ENCODE results near the gene GARNL3. TPM values are rescaled to one million over a fixed set of nuclear protein-coding genes. Genes with fewer than 3 reads are reported as not detected.

GARNL3 gene, protein sequence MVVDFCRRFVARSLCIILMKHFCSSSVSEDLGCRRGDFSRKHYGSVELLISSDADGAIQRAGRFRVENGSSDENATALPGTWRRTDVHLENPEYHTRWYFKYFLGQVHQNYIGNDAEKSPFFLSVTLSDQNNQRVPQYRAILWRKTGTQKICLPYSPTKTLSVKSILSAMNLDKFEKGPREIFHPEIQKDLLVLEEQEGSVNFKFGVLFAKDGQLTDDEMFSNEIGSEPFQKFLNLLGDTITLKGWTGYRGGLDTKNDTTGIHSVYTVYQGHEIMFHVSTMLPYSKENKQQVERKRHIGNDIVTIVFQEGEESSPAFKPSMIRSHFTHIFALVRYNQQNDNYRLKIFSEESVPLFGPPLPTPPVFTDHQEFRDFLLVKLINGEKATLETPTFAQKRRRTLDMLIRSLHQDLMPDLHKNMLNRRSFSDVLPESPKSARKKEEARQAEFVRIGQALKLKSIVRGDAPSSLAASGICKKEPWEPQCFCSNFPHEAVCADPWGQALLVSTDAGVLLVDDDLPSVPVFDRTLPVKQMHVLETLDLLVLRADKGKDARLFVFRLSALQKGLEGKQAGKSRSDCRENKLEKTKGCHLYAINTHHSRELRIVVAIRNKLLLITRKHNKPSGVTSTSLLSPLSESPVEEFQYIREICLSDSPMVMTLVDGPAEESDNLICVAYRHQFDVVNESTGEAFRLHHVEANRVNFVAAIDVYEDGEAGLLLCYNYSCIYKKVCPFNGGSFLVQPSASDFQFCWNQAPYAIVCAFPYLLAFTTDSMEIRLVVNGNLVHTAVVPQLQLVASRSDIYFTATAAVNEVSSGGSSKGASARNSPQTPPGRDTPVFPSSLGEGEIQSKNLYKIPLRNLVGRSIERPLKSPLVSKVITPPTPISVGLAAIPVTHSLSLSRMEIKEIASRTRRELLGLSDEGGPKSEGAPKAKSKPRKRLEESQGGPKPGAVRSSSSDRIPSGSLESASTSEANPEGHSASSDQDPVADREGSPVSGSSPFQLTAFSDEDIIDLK
- total RNA-seq = 1.1 and 1.8 TPM in 2 replicates

GRCh38 chr9:127264462-127265219, at the start of gene GARNL3:
Gene GARNL3 (plus strand): TSS chr9:127264774. CDS start chr9:127264878, 104 bp downstream.

DNA sequence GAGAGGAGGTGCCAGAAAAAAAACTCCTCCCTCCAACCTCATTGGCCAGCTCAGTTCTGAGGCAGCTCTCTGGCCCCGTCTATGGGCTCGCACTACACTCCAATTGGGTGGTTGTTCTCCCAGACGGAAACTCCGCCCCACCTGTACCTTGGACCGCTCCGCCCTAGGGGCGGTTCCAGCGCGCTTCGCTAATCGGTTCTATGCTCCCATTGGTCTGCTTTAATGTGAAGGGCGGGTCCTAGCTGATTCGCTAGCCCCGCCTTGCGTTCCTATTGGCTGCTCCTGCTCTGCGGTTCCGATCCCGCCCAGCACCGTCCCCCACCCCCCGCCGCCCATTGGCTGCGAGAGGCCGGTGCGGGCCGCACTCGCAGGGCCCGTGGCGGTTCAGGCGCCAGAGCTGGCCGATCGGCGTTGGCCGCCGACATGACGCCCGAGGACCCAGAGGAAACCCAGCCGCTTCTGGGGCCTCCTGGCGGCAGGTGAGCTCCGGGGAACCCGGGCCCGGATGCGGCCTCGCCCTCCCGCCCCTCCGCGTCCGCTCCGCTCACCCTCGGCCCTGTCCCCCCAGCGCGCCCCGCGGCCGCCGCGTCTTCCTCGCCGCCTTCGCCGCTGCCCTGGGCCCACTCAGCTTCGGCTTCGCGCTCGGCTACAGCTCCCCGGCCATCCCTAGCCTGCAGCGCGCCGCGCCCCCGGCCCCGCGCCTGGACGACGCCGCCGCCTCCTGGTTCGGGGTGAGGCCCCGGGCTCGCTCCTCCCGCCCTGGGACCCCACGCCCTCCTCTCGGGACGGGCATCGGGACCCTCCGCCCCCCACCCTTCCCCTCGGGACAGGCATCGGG, 132.5 kb downstream of the GARNL3 start, which contains the start of gene SLC2A8:
TSS of gene SLC2A8 (plus strand) at position 362 of the 838 bp plus-strand sequence. CDS start at position 424, 62 bp downstream.

DNA sequence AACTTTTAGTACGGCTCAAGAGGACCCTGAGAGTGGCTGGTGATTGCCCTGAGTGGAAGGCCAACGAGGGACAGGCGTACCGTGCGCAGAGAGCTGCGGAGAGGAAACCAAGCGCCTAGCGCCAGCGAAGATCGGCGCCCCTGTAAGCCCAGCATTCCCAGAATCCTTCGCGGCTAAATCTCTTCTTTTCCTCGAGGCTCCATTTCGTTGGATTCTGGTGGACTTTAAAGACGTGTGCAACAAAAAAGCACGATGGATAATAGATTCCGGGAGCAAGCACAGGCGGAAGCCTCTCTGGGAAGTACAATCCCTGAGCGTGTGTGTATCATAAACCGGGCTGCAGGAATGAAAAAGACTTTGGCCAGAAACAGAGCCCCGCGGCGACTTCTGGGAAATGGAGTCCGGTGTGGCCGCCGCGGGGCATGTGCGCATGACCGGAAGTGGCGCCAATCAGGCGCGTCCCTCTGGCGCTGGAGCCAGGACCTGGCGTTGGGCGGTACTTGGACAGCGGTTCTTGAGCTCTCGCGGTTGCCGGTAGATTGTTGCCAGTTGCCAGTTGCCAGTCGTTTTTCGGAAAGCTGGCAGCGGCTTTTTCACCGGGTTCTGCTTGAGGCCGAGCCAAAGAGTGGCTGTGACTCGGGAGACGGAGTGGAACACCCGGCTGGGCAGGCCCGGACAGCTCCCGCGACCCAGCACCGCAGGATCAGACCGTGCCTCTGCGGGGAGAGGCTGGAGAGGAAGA, 159.5 kb downstream of the GARNL3 start, which contains the start of gene ZNF79:
TSS of gene ZNF79 (plus strand) at position 449 of the 742 bp plus-strand sequence. CDS start 406 bp downstream, outside the sequence.

Other genes with a start within 250 kb of the GARNL3 start
- gene ANGPTL2, start 142.1 kb upstream of the GARNL3 start, total RNA-seq = 19.9 and 27.6 TPM in 2 replicates
- 0.37 and 1.2 TPM in 2 replicates for gene SLC2A8, start 132.4 kb downstream of the GARNL3 start, total RNA-seq
- gene ZNF79, start 159.6 kb downstream of the GARNL3 start, total RNA-seq = 6.6 and 9.4 TPM in 2 replicates
- gene RPL12, start 186.6 kb downstream of the GARNL3 start, total RNA-seq = 847 and 1,786 TPM in 2 replicates
- 11.8 and 16.2 TPM in 2 replicates for gene LRSAM1, start 186.7 kb downstream of the GARNL3 start, total RNA-seq